AG10803 (cell line): ENCODE results near the gene GRM4.

ENCODE experiments used
- DNase-seq: peaks from one replicate; pipeline ENCODE4 v3.0.0; 2010; ENCODE audit warnings: low read depth
- H3K4me3 ChIP-seq: 2 replicates; pipeline ENCODE4 v1.5.1; 2011; ENCODE audit warnings: mild to moderate bottlenecking, low read length, control low read depth
- CTCF ChIP-seq: conservative IDR thresholded peaks from 2 replicates; pipeline ENCODE4 v1.5.1; 2011; ENCODE audit warnings: mild to moderate bottlenecking, low read length, control low read depth, inconsistent platforms

Gene GRM4

GRCh38 chr6:34150766-34151165 lies 4.9 kb upstream of the GRM4 start:
- H3K4me3 ChIP-seq = no peak overlapping the region
- no peak for DNase-seq
- no peak for TF ChIP-seq CTCF

GRCh38 chr6:34149831-34150400 lies 4.0 kb upstream of the GRM4 start:
- TF ChIP-seq CTCF = no peak
- no peak for DNase-seq
- no peak overlapping the region for H3K4me3 ChIP-seq

- no peak for DNase-seq
- TF ChIP-seq CTCF = no peak
- H3K4me3 ChIP-seq = no peak overlapping the region
Measured at GRCh38 chr6:34149452-34149810, 3.5 kb upstream of the GRM4 start.

- no peak for TF ChIP-seq CTCF
- H3K4me3 ChIP-seq = no peak overlapping the region
- no peak for DNase-seq
Measured at GRCh38 chr6:34148631-34149451, 3.0 kb upstream of the GRM4 start.

GRCh38 chr6:34147906-34148630 lies 2.2 kb upstream of the GRM4 start:
- H3K4me3 ChIP-seq = no peak overlapping the region
- no peak for TF ChIP-seq CTCF
- DNase-seq = no peak

- no peak overlapping the region for H3K4me3 ChIP-seq
- peak; percentile 58 for DNase-seq
- no peak for TF ChIP-seq CTCF
Measured at GRCh38 chr6:34146801-34147592, 1.1 kb upstream of the GRM4 start.
